ENCODE measurements around the gene UPB1. TPM values are rescaled to one million over a fixed set of nuclear protein-coding genes. Genes with fewer than 3 reads are reported as not detected.

The UPB1 gene
- total RNA-seq, 3 donors from 2014 or later: 0.16 to 0.44 (median 0.33) TPM

DNA sequence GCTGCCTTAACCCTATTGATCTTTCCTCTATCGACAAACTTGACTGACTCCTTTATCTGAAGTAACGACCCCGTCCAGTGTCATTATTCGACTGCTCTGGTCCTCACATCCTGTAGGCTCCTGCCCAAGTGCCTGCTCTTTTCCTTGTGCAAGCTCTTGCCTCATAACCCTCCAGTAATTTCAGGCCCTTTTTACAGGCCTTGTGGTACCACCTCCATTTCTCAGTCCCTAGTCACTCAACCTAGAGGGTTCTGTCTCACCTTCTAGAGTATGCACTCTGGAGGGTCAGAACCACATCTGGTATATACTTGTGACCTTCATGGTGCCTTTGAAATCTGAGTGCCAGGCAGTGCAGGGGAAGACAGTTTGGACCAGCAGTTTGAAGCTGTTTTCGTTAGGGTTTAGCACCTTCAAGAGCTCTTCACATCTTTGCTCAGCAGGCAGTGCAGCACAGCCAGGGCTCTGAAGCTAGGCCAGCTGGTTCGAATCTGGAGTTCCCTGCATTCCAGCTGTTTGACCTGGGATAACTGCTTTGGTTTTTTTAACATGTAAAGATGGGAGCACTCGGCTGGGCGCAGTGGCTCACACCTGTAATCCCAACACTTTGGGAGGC is 71.9 kb downstream of the UPB1 start:
- TF ChIP-seq, protein P1, sequence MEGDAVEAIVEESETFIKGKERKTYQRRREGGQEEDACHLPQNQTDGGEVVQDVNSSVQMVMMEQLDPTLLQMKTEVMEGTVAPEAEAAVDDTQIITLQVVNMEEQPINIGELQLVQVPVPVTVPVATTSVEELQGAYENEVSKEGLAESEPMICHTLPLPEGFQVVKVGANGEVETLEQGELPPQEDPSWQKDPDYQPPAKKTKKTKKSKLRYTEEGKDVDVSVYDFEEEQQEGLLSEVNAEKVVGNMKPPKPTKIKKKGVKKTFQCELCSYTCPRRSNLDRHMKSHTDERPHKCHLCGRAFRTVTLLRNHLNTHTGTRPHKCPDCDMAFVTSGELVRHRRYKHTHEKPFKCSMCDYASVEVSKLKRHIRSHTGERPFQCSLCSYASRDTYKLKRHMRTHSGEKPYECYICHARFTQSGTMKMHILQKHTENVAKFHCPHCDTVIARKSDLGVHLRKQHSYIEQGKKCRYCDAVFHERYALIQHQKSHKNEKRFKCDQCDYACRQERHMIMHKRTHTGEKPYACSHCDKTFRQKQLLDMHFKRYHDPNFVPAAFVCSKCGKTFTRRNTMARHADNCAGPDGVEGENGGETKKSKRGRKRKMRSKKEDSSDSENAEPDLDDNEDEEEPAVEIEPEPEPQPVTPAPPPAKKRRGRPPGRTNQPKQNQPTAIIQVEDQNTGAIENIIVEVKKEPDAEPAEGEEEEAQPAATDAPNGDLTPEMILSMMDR (IDR thresholded peaks at IDR 0.05): no peak
- TF ChIP-seq POLR2AphosphoS5 (IDR thresholded peaks at IDR 0.05) (no peak), POLR2A (IDR thresholded peaks at IDR 0.05) (no peak)
- H3K27ac ChIP-seq: no peak overlapping the region
- H3K4me3 ChIP-seq: no peak overlapping the region
- no peaks in the 10 kb centered on the region for H3K9me3 ChIP-seq
- intact Hi-C loops (cut with DNase I; ENCODE audit: low total_unique reads): no loop called here
- no peak for DNase-seq (ENCODE audit: low spot score in 2 of 2)
- peaks cover 0 to 3% of the 10 kb centered on the region in 2 donors for H3K4me1 ChIP-seq
- peaks cover 14% of the 10 kb centered on the region for H3K36me3 ChIP-seq
- no peaks in the 10 kb centered on the region for H3K27me3 ChIP-seq

DNA sequence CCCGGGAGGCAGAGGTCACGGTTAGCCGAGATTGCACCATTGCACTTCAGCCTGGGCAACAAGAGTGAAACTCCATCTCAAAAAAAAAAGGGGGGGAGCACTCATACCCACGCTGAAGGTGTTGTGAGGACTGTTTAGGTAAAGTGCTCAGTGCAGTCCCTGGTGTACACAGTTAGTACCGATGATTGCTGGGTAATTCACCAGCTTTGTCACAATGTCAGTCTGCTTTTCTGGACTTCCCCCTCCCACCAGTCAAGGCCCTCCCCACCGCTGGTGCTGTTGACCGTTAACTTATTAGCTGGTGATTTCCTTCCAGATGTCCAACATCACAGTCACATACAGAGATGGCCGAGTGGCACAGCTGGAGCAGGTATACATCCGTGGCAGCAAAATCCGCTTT is 72.5 kb downstream of the UPB1 start:
- TF ChIP-seq, protein P1 (IDR thresholded peaks at IDR 0.05): no peak
- TF ChIP-seq POLR2AphosphoS5 (IDR thresholded peaks at IDR 0.05): no peak
- no peak for TF ChIP-seq POLR2A (IDR thresholded peaks at IDR 0.05)
- no peaks in the 10 kb centered on the region for H3K9me3 ChIP-seq
- H3K27ac ChIP-seq: no peak overlapping the region
- H3K4me1 ChIP-seq: peaks cover 0 to 3% of the 10 kb centered on the region in 2 donors
- DNase-seq (ENCODE audit: low spot score in 2 of 2): no peak
- H3K4me3 ChIP-seq: no peak overlapping the region
- intact Hi-C loops (cut with DNase I; ENCODE audit: low total_unique reads): no loop called here
- H3K27me3 ChIP-seq: no peaks in the 10 kb centered on the region
- peaks cover 14% of the 10 kb centered on the region for H3K36me3 ChIP-seq

DNA sequence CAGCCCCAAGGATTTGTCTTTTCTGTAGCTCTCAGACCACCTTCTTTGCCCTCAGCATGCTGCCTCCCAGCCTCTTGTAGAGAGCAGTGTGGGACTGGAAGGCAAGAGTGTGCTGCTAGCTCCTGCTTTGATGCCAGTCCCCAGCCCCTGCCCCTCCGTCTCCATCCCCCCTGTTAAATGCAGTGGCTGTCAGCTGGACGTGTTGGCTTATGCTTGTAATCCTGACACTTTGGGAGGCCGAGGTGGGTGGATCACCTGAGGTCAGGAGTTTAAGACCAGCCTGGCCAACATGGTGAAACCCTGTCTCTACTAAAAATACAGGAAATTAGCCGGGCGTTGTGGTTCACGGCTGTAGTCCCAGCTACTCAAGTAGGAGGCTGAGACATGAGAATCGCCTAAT is 76.1 kb downstream of the UPB1 start:
- no peak overlapping the region for H3K4me3 ChIP-seq
- H3K9me3 ChIP-seq: no peaks in the 10 kb centered on the region
- no peak overlapping the region for H3K27ac ChIP-seq
- no peaks in the 10 kb centered on the region for H3K4me1 ChIP-seq
- intact Hi-C loops (cut with DNase I; ENCODE audit: low total_unique reads): no loop called here
- peaks cover 14% of the 10 kb centered on the region for H3K36me3 ChIP-seq
- H3K27me3 ChIP-seq: no peaks in the 10 kb centered on the region
- no peak for DNase-seq (ENCODE audit: low spot score in 2 of 2)
- TF ChIP-seq POLR2AphosphoS5 (IDR thresholded peaks at IDR 0.05): no peak
- TF ChIP-seq, protein P1 (IDR thresholded peaks at IDR 0.05): no peak
- TF ChIP-seq POLR2A (IDR thresholded peaks at IDR 0.05): no peak

DNA sequence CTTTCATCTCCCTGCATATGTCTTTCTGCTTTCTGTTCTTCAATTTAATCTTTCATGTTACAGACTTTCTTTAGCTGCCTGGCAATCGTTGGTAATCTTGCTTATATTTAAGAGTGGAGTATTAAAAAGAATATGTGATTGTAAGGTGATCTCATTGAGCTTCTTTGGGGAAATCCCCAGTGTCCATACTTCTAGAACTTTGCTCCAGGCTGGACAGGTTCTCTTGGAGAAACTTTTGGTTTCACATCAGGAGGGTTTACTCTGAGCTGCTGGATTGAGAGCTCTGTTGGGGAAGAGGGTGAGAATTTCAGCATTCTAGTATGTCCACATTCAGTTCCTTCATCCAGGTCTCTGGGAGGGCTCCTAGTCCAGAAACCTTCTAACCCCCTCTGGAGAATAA is 81.6 kb downstream of the UPB1 start:
- Histone ChIP-seq H3K36me3 (no peaks in the 10 kb centered on the region), H3K27me3 (no peaks in the 10 kb centered on the region), H3K27ac (no peak overlapping the region)

More for the DNA sequence above, 81.6 kb downstream of the UPB1 start:
- no peak overlapping the region for H3K4me3 ChIP-seq
- intact Hi-C loops (cut with DNase I; ENCODE audit: low total_unique reads): no loop called here
- no peaks in the 10 kb centered on the region for H3K9me3 ChIP-seq
- no peak for DNase-seq (ENCODE audit: low spot score in 2 of 2)
- H3K4me1 ChIP-seq: no peaks in the 10 kb centered on the region
- TF ChIP-seq, protein P1 (IDR thresholded peaks at IDR 0.05): no peak
- TF ChIP-seq POLR2A (IDR thresholded peaks at IDR 0.05) (no peak), POLR2AphosphoS5 (IDR thresholded peaks at IDR 0.05) (no peak)

Other genes with a start within 250 kb of the UPB1 start
- gene SPECC1L, start 224.5 kb upstream of the UPB1 start, total RNA-seq: 10 to 100 TPM; 33.4 to 61.0 (median 53.7) TPM
- 1 to 10 TPM; 1.8 to 4.3 (median 3.4) TPM for gene ADORA2A, start 67.7 kb upstream of the UPB1 start, total RNA-seq
- 100 to 1,000 TPM in 1 of 3 donors, 10 to 100 TPM in 2; 89.6 to 177 (median 91.4) TPM for gene GUCD1, start 59.8 kb downstream of the UPB1 start, total RNA-seq
- 100 to 1,000 TPM; 105 to 148 (median 124) TPM for gene SNRPD3, start 60.7 kb downstream of the UPB1 start, total RNA-seq
- 10 to 100 TPM; 10.7 to 23.1 (median 20.0) TPM for gene LRRC75B, start 97.7 kb downstream of the UPB1 start, total RNA-seq
- gene GGT1, start 107.9 kb downstream of the UPB1 start, total RNA-seq: 1 to 10 TPM; 3.4 to 8.5 (median 4.6) TPM

All from breast epithelium (tissue), 4 donors.